Immature natural killer cell (primary cell): ENCODE results near the gene CEP72. TPM values are rescaled to one million over a fixed set of nuclear protein-coding genes. Genes with fewer than 3 reads are reported as not detected.
"Not testable (repeated sequence)": the region's sequence is repeated elsewhere in the genome, so short reads cannot be mapped to it uniquely, and the experiment has no call there.

ENCODE experiments used
- DNase-seq, 3 donors: peaks; one replicate each; pipeline ENCODE4 v3.0.0; 2022; ENCODE audit warnings: mixed read lengths in 1 of 3
- H3K27ac Mint-ChIP-seq, 6 donors: one replicate each; pipeline ENCODE4 v1.8.0; 2020; ENCODE audit warnings: mixed read lengths in 6 of 6, mild to moderate bottlenecking in 5 of 6, inconsistent platforms in 4 of 6, moderate library complexity in 3 of 6
- H3K27me3 Mint-ChIP-seq, 3 donors: one replicate each; pipeline ENCODE4 v1.8.0; 2020 to 2021; ENCODE audit warnings: low read depth in 3 of 3, mild to moderate bottlenecking in 3 of 3, mixed read lengths in 3 of 3, moderate library complexity in 3 of 3, inconsistent platforms in 1 of 3
- H3K36me3 Mint-ChIP-seq, 3 donors: one replicate each; pipeline ENCODE4 v1.8.0; 2020; ENCODE audit warnings: mixed read lengths in 3 of 3, inconsistent platforms in 2 of 3, mild to moderate bottlenecking in 2 of 3
- H3K4me1 Mint-ChIP-seq, 2 donors: one replicate each; pipeline ENCODE4 v1.8.0; 2020; ENCODE audit warnings: inconsistent platforms in 2 of 2, mild to moderate bottlenecking in 2 of 2, mixed read lengths in 2 of 2, moderate library complexity in 1 of 2
- H3K4me3 Mint-ChIP-seq, 5 donors: one replicate each; pipeline ENCODE4 v1.8.0; 2020; ENCODE audit warnings: mild to moderate bottlenecking in 5 of 5, mixed read lengths in 5 of 5, inconsistent platforms in 3 of 5, moderate library complexity in 3 of 5
- H3K9me3 Mint-ChIP-seq, 6 donors: one replicate each; pipeline ENCODE4 v1.8.0; 2020; ENCODE audit warnings: mild to moderate bottlenecking in 6 of 6, mixed read lengths in 6 of 6, inconsistent platforms in 4 of 6, moderate library complexity in 3 of 6
- polyA plus RNA-seq, 3 donors: library from polyadenylated mRNA; unstranded; fragments of 300-500 nt; fragmentation: Illumina TruSeq; gene quantifications; one replicate each; pipeline ENCODE4 v1.2.3, GENCODE V29; 2021

Gene CEP72
- polyA plus RNA-seq, 3 donors from 2014 or later, result 1.9 to 4.0 (median 2.5) TPM

DNA sequence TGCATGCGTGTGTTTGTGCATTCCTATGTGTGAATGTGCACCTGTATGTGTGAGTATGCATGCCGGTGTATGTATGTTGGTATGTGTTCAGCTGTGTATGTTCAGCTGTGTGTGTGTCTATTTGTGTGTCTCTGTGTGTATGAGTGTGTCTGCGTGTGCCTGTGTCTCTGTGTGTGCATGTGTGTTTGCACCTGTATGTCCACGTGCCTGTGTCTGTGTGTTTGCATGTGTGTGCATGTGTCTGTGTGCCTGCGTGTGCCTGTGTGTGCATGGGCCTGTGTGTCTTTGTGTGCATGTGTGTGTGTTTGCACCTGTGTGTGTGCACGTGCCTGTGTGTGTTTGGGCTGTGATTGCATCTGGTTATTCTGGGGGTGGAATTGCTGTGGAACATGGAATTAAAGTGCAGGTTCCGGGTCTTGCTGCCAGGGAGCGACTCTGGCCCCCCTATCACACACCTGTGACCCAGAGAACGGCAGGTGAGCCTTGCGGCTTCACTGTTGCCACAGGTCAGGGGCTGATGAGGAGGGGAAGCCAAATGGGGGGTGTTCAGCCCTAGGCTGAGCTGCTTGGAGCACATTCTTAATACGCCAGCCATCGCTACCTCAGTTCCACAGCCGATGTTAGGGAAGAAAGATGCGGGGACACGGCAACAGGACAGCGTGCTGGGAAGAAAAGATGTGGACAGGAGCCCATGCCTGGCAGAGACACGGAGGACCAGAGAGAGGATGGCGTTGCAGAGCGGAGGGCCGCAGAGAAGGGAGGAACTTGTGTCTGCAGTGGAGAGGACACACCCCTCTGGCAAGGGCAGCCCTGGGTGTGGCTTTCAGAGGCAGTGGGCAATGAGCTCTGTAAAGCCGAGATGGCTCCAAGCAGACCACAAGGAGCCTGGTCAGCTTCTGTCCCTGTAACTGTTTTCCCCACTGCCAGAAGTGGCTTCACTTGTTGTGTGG, 84.9 kb downstream of the CEP72 start:
- not testable (repeated sequence) for H3K27ac Mint-ChIP-seq, H3K27me3 Mint-ChIP-seq, H3K36me3 Mint-ChIP-seq, H3K4me1 Mint-ChIP-seq, DNase-seq, H3K9me3 Mint-ChIP-seq, H3K4me3 Mint-ChIP-seq

Other genes starting within 250 kb of the CEP72 start
- gene EXOC3, start 169.2 kb upstream of the CEP72 start, polyA plus RNA-seq, result 10 to 100 TPM; 22.6 to 43.9 (median 34.0) TPM
- 1 to 10 TPM in 2 of 3 donors, under 1 TPM in 1; 0.66 to 1.7 (median 1.5) TPM for gene SLC9A3, start 87.9 kb upstream of the CEP72 start, polyA plus RNA-seq
- gene TPPP, start 81.0 kb downstream of the CEP72 start, polyA plus RNA-seq, result under 1 TPM in 2 of 3 donors, not detected in 1; 0.19 TPM
- gene ZDHHC11B, start 172.4 kb downstream of the CEP72 start, polyA plus RNA-seq, result not detected
- not detected for gene ZDHHC11, start 238.6 kb downstream of the CEP72 start, polyA plus RNA-seq